GM18951 (cell line): ENCODE data around the gene KIR2DL3.
"Not testable (repeated sequence)": the region's sequence is repeated elsewhere in the genome, so short reads cannot be mapped to it uniquely, and the experiment has no call there.

Experiments used
- POLR2A ChIP-seq: IDR thresholded peaks from 4 replicates; pipeline ENCODE4 v1.6.1; 2011; ENCODE audit warnings: mild to moderate bottlenecking; ENCODE audit not compliant: insufficient read length, insufficient read depth; ENCODE audit errors: extremely low read depth
- in situ Hi-C: fragments of 300-500 bp; cut with MboI; formaldehyde crosslinking; loops from one replicate; pipeline ENCODE4 v1.12.0; 2022; ENCODE audit warnings: low sequenced_read_pairs, mixed read lengths, inconsistent platforms; ENCODE audit not compliant: unreplicated experiment

KIR2DL3 gene

GRCh38 chr19:54738306-54738705, at the start of gene KIR2DL3:
Gene KIR2DL3 (plus strand): TSS chr19:54738513. CDS start chr19:54738546, 33 bp downstream.
- in situ Hi-C loops = not testable (repeated sequence)

GRCh38 chr19:54691582-54692297, 46.6 kb upstream of the KIR2DL3 start:
- in situ Hi-C loops = no loop called here
- no peak for TF ChIP-seq POLR2A

GRCh38 chr19:54692298-54692615, 46.1 kb upstream of the KIR2DL3 start:
- no peak for TF ChIP-seq POLR2A
- in situ Hi-C loops = no loop called here

GRCh38 chr19:54694648-54695047, 43.7 kb upstream of the KIR2DL3 start:
- no peak for TF ChIP-seq POLR2A
- in situ Hi-C loops = no loop called here

- no peak for TF ChIP-seq POLR2A
- in situ Hi-C loops = no loop called here
Observed at GRCh38 chr19:54696117-54696548, 42.2 kb upstream of the KIR2DL3 start.

- in situ Hi-C loops = no loop called here
- TF ChIP-seq POLR2A = no peak
Observed at GRCh38 chr19:54696766-54697165, 41.5 kb upstream of the KIR2DL3 start.

- in situ Hi-C loops = not testable (repeated sequence)
Observed at GRCh38 chr19:54697716-54698115, 40.6 kb upstream of the KIR2DL3 start.

GRCh38 chr19:54704928-54705327, 33.4 kb upstream of the KIR2DL3 start:
- in situ Hi-C loops = no loop called here
- TF ChIP-seq POLR2A = no peak

GRCh38 chr19:54707962-54708361, 30.4 kb upstream of the KIR2DL3 start:
- TF ChIP-seq POLR2A = no peak
- in situ Hi-C loops = no loop called here

GRCh38 chr19:54708781-54709180, 29.5 kb upstream of the KIR2DL3 start:
- in situ Hi-C loops = no loop called here

GRCh38 chr19:54709212-54709948, 28.9 kb upstream of the KIR2DL3 start:
- no peak for TF ChIP-seq POLR2A
- in situ Hi-C loops = no loop called here

More at GRCh38 chr19:54708781-54709180, 29.5 kb upstream of the KIR2DL3 start:
- no peak for TF ChIP-seq POLR2A

GRCh38 chr19:54709956-54710355, 28.4 kb upstream of the KIR2DL3 start:
- in situ Hi-C loops = not testable (repeated sequence)

GRCh38 chr19:54724142-54724541, 14.2 kb upstream of the KIR2DL3 start, which contains the start of gene KIR3DL3:
Gene KIR3DL3 (plus strand): TSS chr19:54724442. CDS start chr19:54724497, 55 bp downstream.
- in situ Hi-C loops = no loop called here
- TF ChIP-seq POLR2A = no peak

- in situ Hi-C loops = no loop called here
- TF ChIP-seq POLR2A = no peak
Observed at GRCh38 chr19:54724644-54725043, 13.7 kb upstream of the KIR2DL3 start.
